HG03135 (cell line): ENCODE data around the gene DCAF6.

Experiments
- ATAC-seq: cut with Tn5 transposase; IDR thresholded peaks from one replicate; pipeline ENCODE4 v1.9.1; 2021; ENCODE audit warnings: mild to moderate bottlenecking, moderate library complexity; ENCODE audit not compliant: unreplicated experiment

Gene DCAF6

DNA sequence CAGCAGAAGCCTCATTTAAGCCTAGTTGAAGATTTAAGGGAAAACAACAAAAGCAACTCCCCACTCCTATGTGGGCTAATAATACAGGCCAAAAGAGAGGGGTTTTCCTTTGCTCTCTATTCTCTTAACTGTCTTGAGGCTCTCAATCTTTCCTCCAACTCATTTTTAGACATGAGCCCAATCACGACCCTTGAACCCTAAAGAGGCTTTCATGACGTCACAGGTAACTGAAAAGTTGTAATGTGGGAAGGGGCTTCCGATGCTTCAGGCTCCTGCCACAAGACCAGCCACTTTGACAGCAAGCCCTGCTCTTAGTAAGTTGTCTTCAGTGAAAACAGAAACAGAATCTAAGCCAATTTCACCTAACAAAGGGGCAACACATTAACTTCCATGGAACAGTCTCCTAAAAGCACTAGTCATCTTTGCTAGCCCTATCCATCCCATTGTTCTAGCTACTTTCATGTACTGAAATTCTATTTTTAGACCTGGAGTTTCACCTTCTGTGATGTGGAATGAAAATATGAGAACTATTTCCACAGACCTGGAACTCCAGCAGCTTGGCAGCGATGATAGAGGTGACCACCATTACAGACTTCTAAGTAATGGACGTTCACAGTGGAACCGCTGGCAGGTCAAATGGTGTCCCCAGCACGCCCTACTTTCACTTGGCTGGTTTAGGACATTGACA is 164.0 kb downstream of the DCAF6 start:
- ATAC-seq = no peak

GRCh38 chr1:168101336-168101735 is 164.9 kb downstream of the DCAF6 start:
- ATAC-seq = no peak

- no peak for ATAC-seq
Observed at GRCh38 chr1:168102487-168102886, 166.0 kb downstream of the DCAF6 start.

DNA sequence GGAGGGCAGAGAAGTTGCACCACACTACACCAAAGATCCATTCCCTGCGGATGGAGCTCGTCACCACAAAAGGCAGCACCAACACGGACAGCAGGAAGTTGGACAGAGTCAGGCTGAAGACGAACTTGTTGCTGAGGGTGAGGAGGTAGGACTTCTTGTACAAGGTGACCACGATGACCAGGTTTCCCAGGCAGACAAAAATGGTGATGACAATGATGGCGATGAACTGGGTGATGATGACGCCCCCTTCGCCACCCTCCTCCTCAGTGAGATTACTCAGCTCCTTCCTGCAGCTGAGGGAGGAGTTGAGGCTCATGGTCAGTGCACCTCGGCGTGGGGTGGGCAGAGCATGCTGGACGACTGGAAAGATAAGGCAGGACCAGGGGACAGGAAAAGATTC is 168.1 kb downstream of the DCAF6 start:
- no peak for ATAC-seq

DNA sequence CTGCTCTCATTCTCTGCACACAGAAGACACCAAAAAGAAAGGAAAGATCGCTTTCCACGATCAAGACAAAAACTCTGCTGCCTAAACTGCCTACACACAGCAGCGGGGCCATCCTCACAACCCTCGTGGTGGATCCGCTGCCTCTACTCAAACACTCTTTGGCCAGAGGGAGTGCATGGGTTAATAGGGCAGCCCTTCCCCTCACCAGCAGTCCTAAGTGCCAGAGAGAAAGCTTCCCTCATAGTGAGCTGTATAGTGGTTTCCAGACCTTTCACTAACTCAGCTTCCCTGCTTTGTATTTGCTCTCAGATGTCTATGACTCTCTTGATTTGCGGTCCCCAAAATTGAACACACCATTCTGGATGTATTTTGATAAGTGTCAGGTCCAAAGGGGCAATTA is 169.4 kb downstream of the DCAF6 start:
- ATAC-seq = no peak

DNA sequence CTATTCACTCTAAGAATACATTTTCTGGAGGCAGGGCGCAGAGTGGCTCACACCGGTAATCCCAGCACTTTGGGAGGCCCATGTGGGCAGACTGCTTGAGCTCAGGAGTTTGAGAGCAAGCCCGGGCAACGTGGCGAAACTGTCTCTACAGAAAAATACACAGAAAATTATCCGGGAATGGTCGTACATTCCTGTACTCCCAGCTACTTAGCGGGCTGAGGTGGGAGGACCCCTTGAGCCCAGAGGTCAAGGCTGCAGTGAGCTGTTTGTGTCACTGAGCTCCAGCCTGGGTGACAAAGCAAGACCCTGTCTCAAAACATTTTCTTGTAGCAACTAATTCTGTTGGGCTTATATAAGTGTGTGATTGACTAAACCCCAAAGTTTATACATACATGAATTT is 169.8 kb downstream of the DCAF6 start:
- no peak for ATAC-seq

GRCh38 chr1:168110896-168111545 is 174.5 kb downstream of the DCAF6 start:
- ATAC-seq = no peak

DNA sequence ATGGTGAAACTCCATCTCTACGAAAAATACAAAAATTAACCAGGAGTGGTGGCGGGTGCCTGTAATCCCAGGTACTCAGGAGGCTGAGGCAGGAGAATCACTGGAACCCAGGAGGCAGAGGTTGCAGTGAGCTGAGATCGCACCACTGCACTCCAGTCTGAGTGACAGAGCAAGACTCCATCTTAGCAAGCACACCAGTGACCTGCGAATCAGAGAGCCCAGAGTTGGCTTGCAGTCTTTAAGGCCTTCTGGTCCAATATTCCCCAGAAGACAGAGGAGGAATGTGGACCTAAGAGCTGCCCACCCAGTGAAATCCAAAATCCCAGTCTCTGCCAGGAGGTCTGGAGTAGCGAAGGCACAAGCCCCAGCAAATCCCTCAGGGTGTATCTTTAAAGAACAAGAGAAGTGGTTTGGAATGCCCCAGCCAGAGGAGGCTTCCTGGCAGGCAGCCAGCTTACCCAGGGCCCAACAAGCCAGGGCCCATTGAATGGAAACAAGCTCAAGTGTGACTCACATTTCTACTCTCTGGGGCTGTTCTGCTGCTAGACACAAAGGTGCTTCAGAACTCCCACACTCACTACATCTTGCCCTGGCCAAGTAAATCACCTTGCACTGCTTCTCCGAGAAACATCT is 176.3 kb downstream of the DCAF6 start:
- ATAC-seq = no peak

DNA sequence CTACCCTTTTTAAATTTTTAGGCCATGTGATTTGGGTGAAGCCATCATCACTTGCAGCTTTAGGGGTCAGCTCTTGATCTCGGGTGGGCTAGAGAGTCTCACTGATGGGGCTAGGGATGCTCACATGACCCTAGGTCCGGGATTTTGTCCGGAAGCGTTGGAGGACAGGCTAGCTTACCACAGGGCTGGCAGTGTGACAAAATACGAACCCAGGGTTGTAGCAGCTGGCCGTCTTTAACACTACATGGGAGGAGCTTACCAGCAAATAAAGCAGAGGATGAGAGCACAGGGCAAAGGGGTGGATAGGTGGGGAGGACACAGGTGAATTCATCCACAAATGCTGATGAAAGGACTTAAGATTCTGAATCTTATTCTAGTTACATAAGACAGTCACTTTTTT is 178.4 kb downstream of the DCAF6 start:
- no peak for ATAC-seq

DNA sequence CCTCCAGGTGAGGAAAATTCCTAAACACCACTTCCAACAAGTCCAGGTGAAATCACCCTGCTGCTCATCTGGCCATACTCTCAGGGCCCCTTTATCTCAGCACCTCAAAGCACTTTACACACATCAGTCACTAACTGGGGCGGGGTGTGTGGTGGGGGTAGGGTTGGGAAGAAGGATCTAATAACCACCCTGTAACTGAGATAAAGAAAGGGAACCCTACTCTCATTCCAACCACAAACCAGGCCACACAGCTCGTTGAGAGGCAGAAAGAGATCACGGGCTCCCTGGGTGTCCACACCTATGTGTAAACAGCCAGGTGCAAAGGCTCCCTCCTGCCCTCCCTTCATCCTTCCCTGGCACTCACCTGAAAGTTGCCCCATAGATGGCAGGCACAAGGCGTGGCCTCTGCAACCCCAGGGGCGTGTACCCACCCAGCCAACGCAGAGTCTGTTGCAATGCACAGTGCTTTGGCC is 179.9 kb downstream of the DCAF6 start:
- ATAC-seq = no peak

DNA sequence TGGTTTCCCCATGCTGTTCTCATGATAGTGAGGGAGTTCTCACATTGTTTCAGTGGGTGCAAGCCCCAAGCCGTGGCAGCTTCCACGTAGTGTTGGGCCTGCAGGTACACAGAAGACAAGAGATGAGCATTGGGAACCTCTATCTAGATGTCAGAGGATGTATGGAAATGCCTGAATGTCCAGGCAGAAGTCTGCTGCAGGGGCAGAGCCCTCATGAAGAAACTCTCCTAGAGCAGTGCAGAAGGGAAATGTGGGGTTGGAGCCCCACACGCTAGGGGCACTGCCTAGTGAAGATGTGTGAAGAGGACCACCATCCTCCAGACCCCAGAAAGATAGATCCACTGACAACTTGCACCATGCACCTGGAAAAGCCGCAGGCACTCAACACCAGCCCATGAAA is 183.3 kb downstream of the DCAF6 start:
- no peak for ATAC-seq

GRCh38 chr1:168121401-168122011 is 185.0 kb downstream of the DCAF6 start:
- ATAC-seq = no peak

- ATAC-seq = no peak
Observed at GRCh38 chr1:168125051-168125450, 188.6 kb downstream of the DCAF6 start.
